HG02970 (cell line): ENCODE data around the gene GALNTL6.

Experiments
- ATAC-seq: cut with Tn5 transposase; IDR thresholded peaks from one replicate; pipeline ENCODE4 v1.9.1; 2021; ENCODE audit warnings: mild to moderate bottlenecking, moderate library complexity, moderate number of reproducible peaks; ENCODE audit not compliant: unreplicated experiment, low FRiP score

The GALNTL6 gene

DNA sequence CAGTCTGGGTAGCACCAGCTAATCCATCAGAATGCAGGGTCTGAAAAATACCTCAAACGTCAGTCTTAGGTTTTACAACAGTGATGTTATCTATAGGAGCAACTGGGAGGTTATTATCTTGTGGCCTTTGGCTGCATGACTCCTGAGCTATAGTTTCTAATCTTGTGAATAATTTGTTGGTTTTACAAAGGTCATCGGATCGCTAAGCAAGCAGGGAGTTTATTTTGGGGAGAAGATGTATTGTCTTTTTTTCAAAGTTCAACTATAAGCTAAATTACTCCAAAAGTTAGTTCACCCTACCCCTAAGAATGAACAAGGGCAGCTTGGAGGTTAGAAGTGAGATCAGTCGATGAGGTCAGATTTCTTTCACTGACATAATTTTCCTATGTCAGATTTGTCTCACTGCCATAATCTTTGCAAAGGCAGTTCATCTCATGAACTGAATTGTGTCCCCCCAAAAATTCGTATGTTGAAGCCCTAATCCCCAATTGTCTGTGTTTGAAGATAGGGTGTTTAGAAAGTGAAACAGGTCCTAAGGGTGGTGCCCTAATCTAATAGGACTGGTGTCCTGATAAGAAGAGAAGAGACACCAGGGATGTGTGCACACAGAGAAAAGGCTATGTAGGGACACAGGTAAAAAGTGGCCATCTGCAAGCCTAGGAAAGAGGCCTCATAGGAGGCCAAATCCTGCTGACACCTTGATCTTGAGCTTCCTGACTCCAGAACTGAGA, 1179.6 kb downstream of the GALNTL6 start:
- ATAC-seq: no peak

DNA sequence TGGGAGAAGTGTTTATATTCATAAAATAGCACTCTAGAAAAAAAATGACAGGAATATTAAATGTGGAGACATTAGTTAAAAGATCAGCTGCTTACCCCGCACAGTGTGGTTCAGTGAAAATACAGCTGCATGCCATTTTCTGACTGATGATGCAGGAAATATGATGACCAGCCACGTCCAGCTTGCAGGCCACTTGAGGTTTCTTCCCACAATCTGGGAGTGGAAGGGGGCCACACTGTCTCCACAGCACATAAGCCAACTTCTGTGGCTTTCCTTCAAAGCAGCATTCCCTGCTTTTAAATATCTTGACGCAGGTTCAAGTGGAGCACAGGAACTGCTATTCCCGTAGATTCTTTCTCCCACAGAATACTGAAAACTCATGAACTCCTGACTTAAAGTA, 1182.0 kb downstream of the GALNTL6 start:
- no peak for ATAC-seq

GRCh38 chr4:172995704-172996103, 1182.5 kb downstream of the GALNTL6 start:
- no peak for ATAC-seq

DNA sequence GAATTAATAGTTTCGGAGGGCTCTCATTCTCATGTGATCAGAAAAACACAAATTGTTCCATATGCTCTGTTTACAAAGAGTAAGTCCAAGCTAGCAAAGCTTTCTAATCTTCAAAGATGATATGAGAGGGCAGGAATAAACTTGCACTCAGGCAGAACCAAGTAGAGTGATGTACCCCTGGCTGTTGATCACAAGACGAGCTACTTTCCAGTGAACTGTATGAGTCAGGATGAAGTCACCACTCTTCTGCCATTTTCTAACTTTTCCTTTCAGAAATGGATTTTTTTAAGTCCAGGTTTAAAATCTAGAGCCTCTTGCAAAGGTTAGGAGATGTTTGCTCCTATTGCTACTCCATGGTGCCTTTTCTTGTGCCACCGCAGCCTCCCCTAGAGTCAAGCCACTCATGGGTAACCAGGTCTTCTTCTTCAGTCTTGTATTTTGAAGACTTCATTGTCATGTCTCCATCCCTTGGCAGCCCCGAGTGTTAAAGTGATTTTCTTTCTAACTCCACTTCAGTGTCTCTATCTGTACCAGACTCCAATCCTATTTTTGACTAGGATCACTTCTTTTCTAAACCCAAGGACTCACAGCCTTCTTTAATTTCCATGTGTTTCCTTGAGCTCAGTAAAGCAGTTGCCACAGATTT, 1183.5 kb downstream of the GALNTL6 start:
- ATAC-seq: no peak

DNA sequence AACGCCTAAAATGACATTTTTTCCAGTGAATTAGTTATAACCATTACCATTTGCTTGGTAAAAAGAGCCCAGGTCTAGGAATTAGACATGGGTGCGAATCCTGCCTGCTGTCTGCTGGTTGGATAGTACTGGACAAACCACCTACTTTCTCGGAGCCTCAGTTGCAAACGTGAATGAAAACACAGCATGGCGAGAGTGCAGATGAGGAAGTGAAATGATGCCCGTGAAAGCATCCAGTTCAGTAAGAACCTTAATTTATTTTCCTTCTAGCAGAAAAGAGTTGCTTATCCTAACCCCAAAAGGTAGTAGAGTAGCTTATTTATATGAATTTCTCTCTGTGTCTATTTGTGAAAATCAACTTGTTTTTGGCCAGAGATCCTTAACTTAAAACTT, 1184.0 kb downstream of the GALNTL6 start:
- no peak for ATAC-seq

DNA sequence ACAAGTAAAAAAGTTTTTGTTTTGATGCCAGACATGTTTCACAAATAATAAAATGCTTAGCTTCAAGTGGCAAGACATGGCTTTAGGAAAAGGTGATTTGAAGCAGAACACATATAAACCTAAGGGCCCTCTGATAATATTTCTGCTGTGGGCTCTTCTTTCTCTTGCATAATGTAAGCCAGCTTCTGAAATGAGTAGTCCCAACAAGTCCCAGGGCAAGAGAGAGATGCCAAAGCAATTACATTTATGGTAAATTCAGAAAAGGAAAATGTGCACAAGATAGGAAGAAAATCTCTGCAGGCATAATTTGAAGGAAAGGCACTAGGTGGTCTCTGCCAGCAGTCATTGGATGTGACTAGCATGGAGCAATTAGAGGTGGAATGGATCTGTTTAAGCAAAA, 1184.7 kb downstream of the GALNTL6 start:
- ATAC-seq: no peak

DNA sequence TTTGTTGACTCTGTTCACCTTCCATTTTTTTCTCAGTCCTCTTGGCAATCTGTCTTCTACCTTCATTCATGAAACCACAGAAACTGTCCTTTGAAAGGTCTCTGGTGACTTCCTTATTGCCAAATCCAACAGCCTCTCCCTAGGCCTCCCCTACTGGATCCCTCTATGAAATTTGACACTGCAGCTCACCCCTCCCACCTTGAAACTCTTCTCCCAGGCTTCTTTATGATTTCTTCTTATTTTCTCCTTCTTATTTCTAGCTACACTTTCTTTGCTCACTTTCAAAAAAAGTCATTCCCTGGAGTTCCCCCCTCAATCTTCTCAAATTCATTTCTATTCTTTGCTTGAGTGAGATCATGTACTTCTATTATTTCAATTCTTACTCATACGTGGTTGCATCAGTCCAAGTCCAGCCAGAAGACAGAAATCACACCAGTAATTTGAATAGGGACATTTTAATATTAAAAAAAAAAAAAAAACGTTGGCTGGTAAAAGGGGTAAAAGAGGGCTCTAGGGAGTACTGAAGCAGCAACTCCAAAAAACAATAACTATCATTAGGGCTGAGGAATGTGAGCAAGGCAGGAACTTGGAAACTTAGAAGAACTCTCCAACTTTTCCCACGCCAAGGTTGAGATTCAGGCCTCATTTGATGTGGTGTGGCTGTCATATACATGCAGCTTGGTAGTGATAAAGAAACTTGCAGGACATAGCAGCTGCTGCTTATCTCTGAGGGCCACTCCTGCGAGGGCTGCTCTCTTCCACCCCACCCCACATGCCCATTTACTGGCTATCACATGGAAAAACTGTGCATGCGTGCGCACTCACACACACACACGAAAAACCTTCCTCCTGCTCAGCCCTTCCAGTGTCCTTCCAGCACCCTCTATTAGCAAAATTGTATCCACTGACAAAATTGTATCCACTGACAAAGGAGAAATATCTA, 1185.6 kb downstream of the GALNTL6 start:
- no peak for ATAC-seq

GRCh38 chr4:173001571-173001970, 1188.4 kb downstream of the GALNTL6 start:
- no peak for ATAC-seq

GRCh38 chr4:173002830-173003561, 1189.8 kb downstream of the GALNTL6 start:
- ATAC-seq: no peak

DNA sequence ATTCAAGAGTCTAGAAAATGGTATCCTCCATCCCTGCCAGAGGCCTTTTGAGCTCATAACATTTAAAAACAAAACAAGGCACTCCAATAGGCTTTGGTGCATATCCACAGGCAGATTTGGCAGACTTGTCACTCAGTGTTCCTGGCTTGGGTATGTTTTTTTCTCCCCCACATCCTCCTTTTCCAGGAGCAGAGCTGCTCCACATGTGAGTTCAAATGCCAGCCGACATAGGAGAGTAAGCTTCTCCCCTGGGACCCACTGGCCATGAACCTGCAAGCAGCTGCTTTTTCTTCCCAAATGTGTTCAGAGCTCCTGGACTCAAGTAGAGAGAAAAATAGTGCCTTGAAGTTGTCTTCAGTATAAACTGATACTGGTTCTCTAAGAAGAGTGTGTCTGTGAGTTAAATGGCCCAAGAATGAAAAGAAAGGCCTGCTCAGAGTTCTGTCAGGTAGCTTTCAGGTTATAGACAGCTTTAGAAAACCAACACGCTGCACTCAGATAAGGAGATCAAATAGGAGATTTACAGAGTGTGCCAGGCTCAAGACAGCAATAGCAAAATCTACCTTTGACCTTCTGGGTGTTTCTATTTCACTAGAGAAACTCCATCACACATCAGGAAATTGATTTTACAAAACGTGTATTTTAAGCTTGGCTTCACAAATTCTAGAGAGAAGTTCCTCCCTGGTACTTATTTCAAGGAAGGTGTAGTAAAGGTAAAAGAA, 1192.9 kb downstream of the GALNTL6 start:
- ATAC-seq: no peak

DNA sequence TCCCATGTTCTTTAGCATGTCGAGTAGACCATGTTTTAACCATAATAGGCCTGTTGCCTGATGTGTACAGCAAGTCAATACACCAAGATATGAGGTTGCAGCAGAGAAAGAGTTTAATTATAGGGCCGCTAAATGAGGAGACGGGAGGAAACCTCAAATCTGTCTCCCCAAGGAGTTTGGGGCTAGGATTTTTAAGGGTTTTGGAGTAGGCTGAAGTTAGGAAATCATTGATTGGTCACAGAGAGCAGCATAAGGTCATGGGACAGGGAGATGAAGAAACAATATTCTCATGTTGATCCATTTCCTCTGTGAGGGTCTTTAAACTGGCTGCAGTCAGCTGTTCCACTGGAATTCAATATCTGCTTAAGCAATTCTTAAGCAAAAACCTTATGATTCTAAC, 1195.2 kb downstream of the GALNTL6 start:
- no peak for ATAC-seq

GRCh38 chr4:173009129-173009823, 1196.1 kb downstream of the GALNTL6 start:
- ATAC-seq: no peak

DNA sequence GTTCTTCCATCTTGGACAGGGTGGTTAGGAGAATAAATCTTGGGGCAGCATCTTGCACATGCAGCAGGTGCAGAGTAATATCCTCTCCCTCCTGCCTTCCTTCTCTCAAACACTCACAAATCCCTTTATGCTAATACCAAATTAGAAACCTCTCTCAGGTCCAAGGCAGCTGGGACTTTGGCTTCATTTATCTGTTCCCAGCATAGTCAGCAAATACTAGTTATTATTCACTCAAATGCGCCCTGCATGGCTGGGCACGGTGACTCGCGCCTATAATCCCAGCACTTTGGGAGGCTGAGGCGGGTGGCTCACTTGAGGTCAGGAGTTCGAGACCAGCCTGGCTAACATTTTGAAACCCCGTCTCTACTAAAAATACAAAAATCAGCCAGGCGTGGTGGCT, 1199.4 kb downstream of the GALNTL6 start:
- ATAC-seq: no peak

GRCh38 chr4:173013232-173013930, 1200.2 kb downstream of the GALNTL6 start:
- no peak for ATAC-seq

GRCh38 chr4:173014113-173014558, 1200.9 kb downstream of the GALNTL6 start:
- ATAC-seq: no peak

DNA sequence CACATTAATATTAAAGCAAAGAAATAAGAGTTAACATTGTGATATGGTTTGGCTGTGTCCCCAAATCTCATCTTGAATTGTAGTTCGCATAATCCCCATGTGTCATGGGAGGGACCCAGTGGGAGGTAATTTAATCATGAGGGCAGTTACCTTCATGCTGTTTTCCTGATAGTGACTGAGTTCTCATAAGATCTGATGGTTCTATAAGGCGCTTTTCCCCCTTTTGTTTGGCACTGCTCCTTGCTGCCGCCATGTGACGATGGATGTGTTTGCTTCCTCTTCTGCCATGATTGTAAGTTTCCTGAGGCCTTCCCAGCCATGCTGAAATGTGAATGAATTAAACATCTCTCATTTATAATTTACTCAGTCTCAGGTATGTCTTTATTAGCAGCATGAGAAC, 1201.6 kb downstream of the GALNTL6 start:
- ATAC-seq: no peak

DNA sequence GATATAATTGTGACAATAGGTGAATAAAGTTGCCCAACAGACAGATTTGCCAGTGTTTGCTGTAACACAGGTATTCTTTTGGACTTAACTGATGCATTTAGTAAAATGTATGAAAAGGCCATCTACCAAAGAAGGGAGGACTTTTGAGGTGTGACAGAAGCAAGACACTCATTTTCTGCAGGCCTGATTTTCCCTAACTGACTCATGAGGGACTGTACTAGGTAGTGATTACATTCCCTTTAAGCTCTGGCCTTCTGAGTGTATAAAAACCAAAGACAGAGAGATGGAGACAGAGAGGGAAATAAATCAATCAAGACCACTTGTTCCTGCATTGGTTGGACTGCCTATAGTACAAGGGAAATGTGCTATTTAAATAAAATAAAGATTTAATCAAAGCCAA, 1204.6 kb downstream of the GALNTL6 start:
- no peak for ATAC-seq

DNA sequence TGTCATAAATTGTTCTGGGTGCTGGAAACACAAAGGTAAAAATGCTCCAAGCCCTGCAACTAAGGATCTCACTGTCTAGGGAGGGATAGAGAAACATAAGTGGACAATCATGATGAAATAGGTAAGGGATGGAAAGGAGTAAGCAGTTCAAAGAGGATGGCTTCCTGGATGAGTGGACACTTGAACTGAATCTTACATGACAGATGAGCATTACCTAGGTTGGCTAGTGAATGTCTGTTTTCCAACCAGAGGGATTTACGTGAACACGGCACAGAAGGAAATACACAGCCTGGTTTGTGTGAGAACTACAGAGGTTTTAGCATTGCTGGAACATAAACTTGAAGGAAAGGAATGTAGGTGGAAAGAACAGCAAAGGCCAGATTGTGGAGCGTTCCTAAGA, 1205.2 kb downstream of the GALNTL6 start:
- no peak for ATAC-seq

- no peak for ATAC-seq
These were observed 1206.5 kb downstream of the GALNTL6 start for GRCh38 chr4:173019664-173020063.
